D721Med (cell line): Measurements from ENCODE around the gene MEGF10.
A peak's percentile ranks its signal among the peaks of the same experiment; 100 is the strongest.

Experiments used
- DNase-seq: peaks from one replicate; pipeline ENCODE4 v3.0.0; 2011; ENCODE audit warnings: low spot score; ENCODE audit not compliant: insufficient read length
- FAIRE-seq: peaks from 2 replicates; lab custom pipeline; 2011; peaks lifted over from hg19 to GRCh38; lab: Jason Lieb, UNC
- CTCF ChIP-seq: IDR thresholded peaks from 2 replicates; pipeline ENCODE4 v1.5.1; 2012; ENCODE audit warnings: mild to moderate bottlenecking, control low read depth; ENCODE audit not compliant: insufficient read depth; ENCODE audit errors: missing control alignments

MEGF10 gene

GRCh38 chr5:127275641-127276193 lies 14.9 kb upstream of the MEGF10 start:
- FAIRE-seq (no peak), DNase-seq (no peak)
- no peak for TF ChIP-seq CTCF

- FAIRE-seq, result no peak
- peak; percentile 14 for TF ChIP-seq CTCF
- DNase-seq, result no peak
Measured at GRCh38 chr5:127280491-127281220, 9.9 kb upstream of the MEGF10 start.

- TF ChIP-seq CTCF, result no peak
- FAIRE-seq (no peak), DNase-seq (no peak)
Measured at GRCh38 chr5:127281609-127282008, 9.0 kb upstream of the MEGF10 start.

GRCh38 chr5:127288676-127289075 lies 1.9 kb upstream of the MEGF10 start:
- DNase-seq, result no peak
- no peak for FAIRE-seq
- no peak for TF ChIP-seq CTCF

- TF ChIP-seq CTCF, result no peak
- no peak for FAIRE-seq
Measured at GRCh38 chr5:127290946-127291693, 524 bp downstream of the MEGF10 start.

GRCh38 chr5:127292030-127292735 lies 1.6 kb downstream of the MEGF10 start:
- DNase-seq, result no peak
- no peak for FAIRE-seq
- TF ChIP-seq CTCF, result no peak

More at GRCh38 chr5:127290946-127291693, 524 bp downstream of the MEGF10 start:
- DNase-seq, result no peak
